Colonic mucosa (tissue), 4 donors: Measurements from ENCODE around the gene CCDC68. TPM values are rescaled to one million over a fixed set of nuclear protein-coding genes. Genes with fewer than 3 reads are reported as not detected.
"Not testable (repeated sequence)": the region's sequence is repeated elsewhere in the genome, so short reads cannot be mapped to it uniquely, and the experiment has no call there.

ENCODE experiments used
- DNase-seq: peaks from one replicate; pipeline ENCODE4 v3.0.0-alpha.2; 2020
- H3K27ac ChIP-seq: fragments of 200-600 bp; one replicate; pipeline ENCODE4 v1.8.0; 2021
- H3K27me3 ChIP-seq: fragments of 200-600 bp; one replicate; pipeline ENCODE4 v1.8.0; 2021
- H3K36me3 ChIP-seq: fragments of 200-600 bp; one replicate; pipeline ENCODE4 v1.8.0; 2021
- H3K4me1 ChIP-seq: fragments of 200-600 bp; one replicate; pipeline ENCODE4 v1.8.0; 2021; ENCODE audit warnings: mild to moderate bottlenecking
- H3K4me3 ChIP-seq: fragments of 200-600 bp; one replicate; pipeline ENCODE4 v1.8.0; 2021
- H3K9ac ChIP-seq, 2 donors: one replicate each; pipeline ENCODE4 v1.7.0; 2013; ENCODE audit warnings: control low read depth in 2 of 2, low read depth in 2 of 2, low read length in 2 of 2
- H3K9me3 ChIP-seq: fragments of 200-600 bp; one replicate; pipeline ENCODE4 v1.8.0; 2021
- intact Hi-C: fragments of 100-400 bp; cut with DNase I; formaldehyde crosslinking; loops from one replicate; pipeline ENCODE4 v1.14.1; 2022
- total RNA-seq, 2 donors: library from RNA; stranded (reverse); fragmentation: NEBNext Ultra II Directional in 1 of 2; extraction: Animal tissue kit (Norgen Biotek cat#: 25700) in 1 of 2; gene quantifications; one replicate each; pipeline ENCODE4 v1.2.1, GENCODE V29; 2021
- TF ChIP-seq, protein P1 (sequence below): fragments of 200-600 bp; IDR thresholded peaks from one replicate; pipeline ENCODE4 v1.8.0; 2022; ENCODE audit warnings: antibody characterized with exemption, mild to moderate bottlenecking
- donor health status: healthy.
- donor health status: DM: no; HTN: no; CAD: no.
- donor health status: DM: no; HTN: no; CAD: no.

Gene CCDC68
- total RNA-seq, 2 donors from 2014 or later, result 22.3 to 46.8 TPM

DNA sequence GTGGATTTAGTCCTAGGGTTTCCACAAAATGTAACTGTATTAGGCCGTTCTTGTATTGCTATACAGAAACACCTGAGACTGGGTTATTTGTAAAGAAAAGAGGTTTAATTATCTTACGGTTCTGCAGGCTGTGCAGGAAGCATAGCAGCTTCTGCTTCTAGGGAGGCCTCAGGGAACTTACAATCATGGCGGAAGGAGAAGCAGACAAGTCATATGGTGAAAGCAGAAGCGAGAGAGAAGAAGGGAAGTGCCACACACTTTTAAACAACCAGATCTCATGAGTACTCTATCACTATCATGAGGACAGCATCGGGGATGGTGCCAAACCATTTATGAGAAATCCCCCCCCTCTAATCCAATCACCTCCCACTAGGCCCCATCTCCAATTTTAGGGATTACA lies 9.5 kb upstream of the CCDC68 start:
- Histone ChIP-seq H3K4me3 (no peak overlapping the region), H3K27me3 (no peaks in the 10 kb centered on the region), H3K27ac (no peak overlapping the region), H3K9ac (no peak overlapping the region), H3K9me3 (no peaks in the 10 kb centered on the region), H3K36me3 (no peaks in the 10 kb centered on the region), H3K4me1 (no peaks in the 10 kb centered on the region)
- DNase-seq, result no peak
- TF ChIP-seq, protein P1, sequence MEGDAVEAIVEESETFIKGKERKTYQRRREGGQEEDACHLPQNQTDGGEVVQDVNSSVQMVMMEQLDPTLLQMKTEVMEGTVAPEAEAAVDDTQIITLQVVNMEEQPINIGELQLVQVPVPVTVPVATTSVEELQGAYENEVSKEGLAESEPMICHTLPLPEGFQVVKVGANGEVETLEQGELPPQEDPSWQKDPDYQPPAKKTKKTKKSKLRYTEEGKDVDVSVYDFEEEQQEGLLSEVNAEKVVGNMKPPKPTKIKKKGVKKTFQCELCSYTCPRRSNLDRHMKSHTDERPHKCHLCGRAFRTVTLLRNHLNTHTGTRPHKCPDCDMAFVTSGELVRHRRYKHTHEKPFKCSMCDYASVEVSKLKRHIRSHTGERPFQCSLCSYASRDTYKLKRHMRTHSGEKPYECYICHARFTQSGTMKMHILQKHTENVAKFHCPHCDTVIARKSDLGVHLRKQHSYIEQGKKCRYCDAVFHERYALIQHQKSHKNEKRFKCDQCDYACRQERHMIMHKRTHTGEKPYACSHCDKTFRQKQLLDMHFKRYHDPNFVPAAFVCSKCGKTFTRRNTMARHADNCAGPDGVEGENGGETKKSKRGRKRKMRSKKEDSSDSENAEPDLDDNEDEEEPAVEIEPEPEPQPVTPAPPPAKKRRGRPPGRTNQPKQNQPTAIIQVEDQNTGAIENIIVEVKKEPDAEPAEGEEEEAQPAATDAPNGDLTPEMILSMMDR, result no peak
- intact Hi-C loops, result no loop called here

- H3K9ac ChIP-seq, intact Hi-C loops, H3K9me3 ChIP-seq, H3K27ac ChIP-seq, H3K4me1 ChIP-seq, H3K27me3 ChIP-seq, DNase-seq, H3K36me3 ChIP-seq, H3K4me3 ChIP-seq: not testable (repeated sequence)
Measured at GRCh38 chr18:54968237-54968636, 9.0 kb upstream of the CCDC68 start.

DNA sequence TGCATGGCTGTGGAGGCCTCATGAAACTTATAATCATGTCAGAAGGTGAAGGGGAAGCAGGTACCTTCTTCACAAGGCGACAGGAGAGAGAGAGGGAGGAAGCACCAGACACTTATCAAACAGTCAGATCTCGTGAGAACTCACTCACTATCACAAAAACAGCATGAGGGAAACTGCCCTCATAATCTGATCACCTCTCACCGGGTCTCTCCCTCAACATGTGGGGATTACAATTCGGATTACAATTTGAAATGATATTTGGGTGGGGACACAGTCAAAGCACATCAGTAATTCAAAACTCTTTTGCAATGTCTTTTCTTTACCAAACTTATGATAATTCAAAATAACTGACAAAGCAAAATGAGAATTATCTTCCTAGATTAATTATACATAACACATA lies 8.5 kb upstream of the CCDC68 start:
- intact Hi-C loops, result no loop called here
- Histone ChIP-seq H3K9me3 (no peaks in the 10 kb centered on the region), H3K27ac (no peak overlapping the region), H3K4me3 (no peak overlapping the region), H3K27me3 (no peaks in the 10 kb centered on the region), H3K4me1 (no peaks in the 10 kb centered on the region), H3K9ac (no peak overlapping the region), H3K36me3 (no peaks in the 10 kb centered on the region)
- no peak for DNase-seq
- TF ChIP-seq, protein P1, result no peak

GRCh38 chr18:54964741-54965140 lies 5.5 kb upstream of the CCDC68 start:
- Histone ChIP-seq H3K9ac (no peak overlapping the region), H3K36me3 (no peaks in the 10 kb centered on the region), H3K9me3 (no peaks in the 10 kb centered on the region), H3K27me3 (no peaks in the 10 kb centered on the region), H3K4me1 (no peaks in the 10 kb centered on the region), H3K27ac (no peak overlapping the region), H3K4me3 (no peak overlapping the region)
- intact Hi-C loops, result no loop called here
- TF ChIP-seq, protein P1, result no peak
- no peak for DNase-seq

- Histone ChIP-seq H3K9me3 (no peaks in the 10 kb centered on the region), H3K4me3 (no peak overlapping the region), H3K36me3 (no peaks in the 10 kb centered on the region), H3K27ac (no peak overlapping the region), H3K27me3 (no peaks in the 10 kb centered on the region), H3K4me1 (no peaks in the 10 kb centered on the region), H3K9ac (no peak overlapping the region)
- intact Hi-C loops, result no loop called here
- TF ChIP-seq, protein P1, result no peak
- no peak for DNase-seq
Measured at GRCh38 chr18:54962919-54963645, 3.8 kb upstream of the CCDC68 start.

DNA sequence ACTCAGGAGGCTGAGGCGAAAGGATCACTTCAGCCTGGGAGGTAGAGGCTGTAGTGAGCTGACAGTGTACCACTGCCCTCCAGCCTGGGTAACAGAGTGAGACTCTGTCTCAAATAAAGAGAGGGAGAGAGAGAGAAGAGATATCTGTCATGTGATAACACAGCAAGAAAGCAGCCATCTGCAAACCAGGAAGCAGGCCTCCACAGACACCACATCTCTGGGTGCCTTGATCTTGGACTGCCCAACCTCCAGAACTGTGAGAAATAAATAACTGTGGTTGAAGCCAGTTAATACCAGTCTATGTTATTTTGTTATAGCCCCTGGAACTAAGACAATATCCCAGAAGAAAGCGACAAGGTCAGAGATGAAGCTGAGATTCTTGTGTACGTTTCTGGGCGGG lies 2.6 kb upstream of the CCDC68 start:
- Histone ChIP-seq H3K9me3 (no peaks in the 10 kb centered on the region), H3K9ac (no peak overlapping the region), H3K4me3 (no peak overlapping the region), H3K36me3 (no peaks in the 10 kb centered on the region), H3K4me1 (no peaks in the 10 kb centered on the region), H3K27ac (no peak overlapping the region), H3K27me3 (no peaks in the 10 kb centered on the region)
- intact Hi-C loops, result no loop called here
- no peak for DNase-seq
- TF ChIP-seq, protein P1, result no peak
